Measurements from ENCODE around the gene APLP2.
"Not testable (repeated sequence)": the region's sequence is repeated elsewhere in the genome, so short reads cannot be mapped to it uniquely, and the experiment has no call there.

The APLP2 gene

GRCh38 chr11:130061017-130061416, 8.7 kb upstream of the APLP2 start:
- no peak for DNase-seq

- DNase-seq, result no peak
Observed at GRCh38 chr11:130062026-130062425, 7.7 kb upstream of the APLP2 start.

GRCh38 chr11:130063451-130063850, 6.2 kb upstream of the APLP2 start:
- DNase-seq, result no peak

DNA sequence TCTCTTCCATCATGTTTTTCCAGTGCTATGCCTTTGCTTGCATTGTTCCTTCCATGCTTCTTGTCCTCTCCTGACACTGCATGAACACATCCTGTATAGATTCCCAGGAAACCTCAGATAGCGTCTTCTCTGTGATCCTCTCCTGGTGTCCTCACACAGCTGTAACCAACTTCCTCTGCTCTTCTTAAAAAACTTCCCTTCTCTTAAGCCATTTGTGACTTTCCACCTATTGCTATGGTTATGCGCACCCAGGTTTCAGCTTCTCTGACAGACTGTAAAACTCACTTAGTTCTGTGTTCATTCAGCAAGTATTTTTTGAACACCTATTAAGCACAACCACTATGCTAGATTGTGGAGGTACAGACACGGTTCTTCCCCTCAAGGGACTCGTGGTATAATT, 5.1 kb upstream of the APLP2 start:
- no peak for DNase-seq

- no peak for DNase-seq
Observed at GRCh38 chr11:130066338-130066737, 3.4 kb upstream of the APLP2 start.

DNA sequence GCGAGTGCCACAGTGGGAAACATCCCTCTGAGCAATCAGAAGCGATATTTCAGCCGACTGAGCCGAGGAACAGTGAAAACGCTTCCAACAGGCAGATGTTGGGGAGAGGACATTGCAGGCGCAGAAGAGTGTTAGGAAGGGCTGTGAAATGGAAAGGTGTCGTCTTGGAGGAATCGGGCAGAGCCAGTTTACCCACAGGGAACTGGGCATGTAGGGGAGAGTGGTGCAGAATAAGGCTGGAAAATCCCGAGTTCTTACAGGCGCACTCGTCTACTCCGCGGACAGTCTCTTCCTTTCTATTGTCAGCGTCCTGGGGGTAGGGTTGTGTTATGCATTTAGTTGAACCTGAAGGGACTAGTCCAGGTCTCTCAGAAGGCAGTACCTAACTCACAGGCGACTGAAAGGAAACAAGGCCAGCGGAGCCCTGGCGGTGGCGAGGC, 1.1 kb upstream of the APLP2 start:
- DNase-seq, result no peak

DNA sequence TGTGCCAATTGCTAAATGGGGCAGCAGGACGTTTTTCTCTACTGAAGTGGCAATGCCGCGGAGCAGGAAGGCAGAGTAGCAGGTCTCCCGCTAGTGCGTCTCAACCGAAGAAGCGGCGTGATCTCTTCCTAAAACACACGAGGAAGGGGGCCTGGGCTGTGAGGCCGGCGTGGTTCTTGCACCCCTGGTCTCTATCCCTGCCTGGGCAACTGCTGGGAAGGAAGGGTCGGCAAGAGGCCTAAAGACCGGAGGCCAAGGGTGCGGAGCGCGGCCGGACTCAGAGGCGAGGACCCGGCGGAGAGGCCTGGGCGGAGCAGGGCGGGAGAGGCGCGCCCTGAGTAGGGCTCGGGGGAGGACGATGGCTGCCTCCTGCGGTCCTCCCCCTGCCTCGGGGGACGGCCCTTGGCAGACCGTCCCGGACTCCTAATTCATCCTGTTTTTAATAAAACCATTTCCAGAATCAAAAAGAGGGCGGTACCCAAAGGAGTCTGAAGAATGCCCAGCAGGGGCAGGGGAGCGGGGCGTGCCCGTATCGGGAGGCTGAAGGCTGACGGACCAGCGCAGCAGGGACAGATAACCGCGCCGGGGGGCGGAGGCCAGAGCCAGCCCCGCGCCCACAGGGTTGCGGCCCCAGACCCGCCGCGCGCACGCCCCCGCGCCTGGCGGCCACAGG, 572 bp upstream of the APLP2 start:
- peak; percentile 79 for DNase-seq

GRCh38 chr11:130070109-130070845, 583 bp downstream of the APLP2 start:
- peak; percentile 45 for DNase-seq

GRCh38 chr11:130070846-130071200, 1.1 kb downstream of the APLP2 start:
- no peak for DNase-seq

- no peak for DNase-seq
Observed at GRCh38 chr11:130071211-130071712, 1.6 kb downstream of the APLP2 start.

GRCh38 chr11:130074736-130075135, 5.0 kb downstream of the APLP2 start:
- DNase-seq, result no peak

- DNase-seq, result no peak
Observed at GRCh38 chr11:130076778-130077481, 7.2 kb downstream of the APLP2 start.

GRCh38 chr11:130077671-130078070, 8.0 kb downstream of the APLP2 start:
- DNase-seq, result no peak

DNA sequence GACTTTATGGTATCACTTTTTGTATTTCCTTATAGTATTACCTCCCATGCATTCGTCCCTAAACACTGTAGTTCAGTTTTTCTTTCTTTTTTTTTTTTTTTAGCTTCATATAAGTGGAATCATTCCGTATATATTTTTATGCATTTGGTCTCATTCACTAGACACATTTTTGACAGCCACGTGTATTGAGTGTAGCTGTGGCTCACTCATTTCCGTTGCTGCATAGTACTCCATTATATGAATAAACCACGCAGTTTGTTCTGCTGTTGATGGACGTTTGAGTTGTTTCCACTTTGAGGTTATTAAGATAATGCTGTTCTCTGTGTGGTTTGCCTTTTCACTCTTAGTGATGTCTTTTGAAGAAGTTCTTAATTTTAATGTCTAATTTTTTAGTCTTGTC, 8.4 kb downstream of the APLP2 start:
- no peak for DNase-seq

- DNase-seq, result no peak
Observed at GRCh38 chr11:130085671-130086290, 16.1 kb downstream of the APLP2 start.

DNA sequence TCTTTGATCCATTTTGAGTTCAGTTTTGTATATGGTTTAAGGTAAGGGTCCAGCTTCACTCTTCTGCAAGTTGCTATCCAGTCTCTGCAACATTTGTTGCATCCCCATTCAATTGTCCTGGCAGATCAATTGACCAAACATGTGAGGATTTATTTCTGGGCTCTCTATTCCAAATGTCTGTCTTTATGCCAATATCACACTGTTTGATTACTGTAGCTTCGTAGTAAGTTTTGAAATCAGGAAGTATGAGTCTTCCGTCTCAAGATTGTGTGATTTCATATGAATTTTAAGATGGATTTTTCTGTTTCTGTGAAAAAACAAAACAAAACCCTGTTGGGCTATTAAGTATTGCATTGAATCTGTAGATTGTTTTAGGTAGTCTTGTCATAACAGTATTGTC, 17.0 kb downstream of the APLP2 start:
- DNase-seq, result no peak

- no peak for DNase-seq
Observed at GRCh38 chr11:130087294-130087926, 17.7 kb downstream of the APLP2 start.

DNA sequence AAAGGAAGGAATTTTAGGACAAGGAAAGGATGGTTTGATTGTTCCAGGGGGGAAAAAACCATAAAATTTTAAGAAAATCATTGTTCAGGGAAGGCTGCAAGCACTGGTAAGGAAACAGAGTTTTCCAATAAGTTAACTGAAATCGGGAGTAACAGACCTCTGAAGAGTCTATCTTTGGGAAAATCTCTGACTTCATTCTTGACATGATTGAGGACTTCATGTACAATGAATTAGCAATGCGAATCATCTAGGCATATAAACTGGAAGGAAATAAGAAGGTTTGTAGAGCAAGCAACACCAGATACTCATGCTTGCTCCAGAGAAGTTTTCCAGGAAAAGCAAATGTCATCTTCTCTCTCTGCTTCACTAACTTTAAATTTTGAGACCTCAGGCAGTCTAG, 18.5 kb downstream of the APLP2 start:
- no peak for DNase-seq

GRCh38 chr11:130088919-130089673, 19.4 kb downstream of the APLP2 start:
- DNase-seq, result no peak

- DNase-seq, result no peak
Observed at GRCh38 chr11:130089674-130090073, 20.0 kb downstream of the APLP2 start.

GRCh38 chr11:130090517-130090916, 20.8 kb downstream of the APLP2 start:
- DNase-seq, result not testable (repeated sequence)

- DNase-seq, result not testable (repeated sequence)
Observed at GRCh38 chr11:130091169-130091568, 21.5 kb downstream of the APLP2 start.
